Neuronal stem cell (in vitro differentiated cells): Measurements from ENCODE around the gene AEBP2.

ENCODE experiments used
- DNase-seq: peaks from one replicate; pipeline ENCODE4 v3.0.0-alpha.2; 2013; ENCODE audit warnings: low spot score
- H2AFZ ChIP-seq: one replicate; pipeline ENCODE4 v1.6.1; 2013; ENCODE audit warnings: mild to moderate bottlenecking, low read length, inconsistent platforms
- H2AK5ac ChIP-seq: 2 replicates; pipeline ENCODE4 v1.6.1; 2013; ENCODE audit warnings: low read depth, mild to moderate bottlenecking, inconsistent platforms, low read length, moderate library complexity, mixed read lengths
- H2BK120ac ChIP-seq: 2 replicates; pipeline ENCODE4 v1.6.1; 2013; ENCODE audit warnings: low read depth, mild to moderate bottlenecking, inconsistent platforms, low read length, moderate library complexity, mixed read lengths
- H2BK12ac ChIP-seq: one replicate; pipeline ENCODE4 v1.6.1; 2013; ENCODE audit warnings: low read length, inconsistent platforms
- H2BK15ac ChIP-seq: 2 replicates; pipeline ENCODE4 v1.6.1; 2013; ENCODE audit warnings: mild to moderate bottlenecking, low read length, inconsistent platforms, mixed read lengths
- H2BK5ac ChIP-seq: one replicate; pipeline ENCODE4 v1.6.1; 2013; ENCODE audit warnings: inconsistent platforms, mild to moderate bottlenecking, low read length, moderate library complexity
- H3K14ac ChIP-seq: one replicate; pipeline ENCODE4 v1.6.1; 2013; ENCODE audit warnings: low read length, inconsistent platforms
- H3K18ac ChIP-seq: 2 replicates; pipeline ENCODE4 v1.6.1; 2013; ENCODE audit warnings: low read length, inconsistent platforms
- H3K23ac ChIP-seq: 2 replicates; pipeline ENCODE4 v1.6.1; 2013; ENCODE audit warnings: low read depth, mild to moderate bottlenecking, mixed read lengths, low read length, inconsistent platforms; ENCODE audit not compliant: poor library complexity
- H3K27ac ChIP-seq: replicated peaks from 3 replicates; pipeline ENCODE4 v1.5.1; 2013; ENCODE audit warnings: low read length, inconsistent platforms
- H3K27me3 ChIP-seq, 3 experiments: 2 replicates each; pipeline ENCODE4 v1.6.1; 2013; ENCODE audit warnings: low read length in 3 of 3, mild to moderate bottlenecking in 2 of 3, inconsistent platforms in 1 of 3, low read depth in 1 of 3, mixed read lengths in 1 of 3, moderate library complexity in 1 of 3; ENCODE audit not compliant: control insufficient read depth in 3 of 3, insufficient read depth in 3 of 3
- H3K36me3 ChIP-seq, 2 donors: replicated peaks in 1 of 2; 2 replicates each; pipeline ENCODE4 v1.6.1; 2013; ENCODE audit warnings: low read length in 2 of 2; ENCODE audit not compliant: control insufficient read depth in 2 of 2, insufficient read depth in 2 of 2
- H3K4ac ChIP-seq: 2 replicates; pipeline ENCODE4 v1.6.1; 2013; ENCODE audit warnings: inconsistent platforms, mild to moderate bottlenecking, low read length, moderate library complexity
- H3K4me1 ChIP-seq, 2 donors: 1 replicate in 1 of 2; 2 replicates in 1 of 2; pipeline ENCODE4 v1.6.1; 2013; ENCODE audit warnings: low read length in 2 of 2, low read depth in 1 of 2; ENCODE audit not compliant: control insufficient read depth in 2 of 2, insufficient read depth in 1 of 2
- H3K4me2 ChIP-seq: one replicate; pipeline ENCODE4 v1.6.1; 2013; ENCODE audit warnings: mild to moderate bottlenecking, low read length, inconsistent platforms; ENCODE audit not compliant: insufficient read depth, poor library complexity, severe bottlenecking
- H3K4me3 ChIP-seq, 2 donors: 2 replicates each; pipeline ENCODE4 v1.5.1; 2013; ENCODE audit warnings: low read length in 2 of 2, mild to moderate bottlenecking in 2 of 2, inconsistent platforms in 1 of 2, moderate library complexity in 1 of 2
- H3K79me1 ChIP-seq: one replicate; pipeline ENCODE4 v1.6.1; 2013; ENCODE audit warnings: low read depth, mild to moderate bottlenecking, inconsistent platforms, low read length, moderate library complexity
- H3K9ac ChIP-seq: one replicate; pipeline ENCODE4 v1.6.1; 2013; ENCODE audit warnings: mild to moderate bottlenecking, low read depth, low read length, inconsistent platforms; ENCODE audit not compliant: poor library complexity
- H3K9me3 ChIP-seq, 2 donors: replicated peaks in 1 of 2; 2 replicates each; pipeline versions ENCODE3 to v1.6.1; 2013; ENCODE audit warnings: low read length in 2 of 2, mild to moderate bottlenecking in 2 of 2, inconsistent platforms in 1 of 2, low read depth in 1 of 2, mixed read lengths in 1 of 2, moderate library complexity in 1 of 2; ENCODE audit not compliant: control insufficient read depth in 2 of 2, insufficient read depth in 1 of 2
- H4K8ac ChIP-seq: one replicate; pipeline ENCODE4 v1.6.1; 2013; ENCODE audit warnings: low read depth, mild to moderate bottlenecking, inconsistent platforms, low read length, moderate library complexity
- H4K91ac ChIP-seq: one replicate; pipeline ENCODE4 v1.6.1; 2013; ENCODE audit warnings: low read length, low read depth, mild to moderate bottlenecking, inconsistent platforms; ENCODE audit not compliant: poor library complexity
- whole genome bisulfite sequencing, 2 donors: extraction: QIAGEN DNeasy Blood & Tissue Kit; methylation state at CpG; one replicate each; pipeline ENCODE4 v1.1.7; 2013; ENCODE audit warnings: missing lambda C conversion rate in 2 of 2, mixed read lengths in 1 of 2; ENCODE audit not compliant: insufficient read length in 2 of 2, insufficient replicate concordance in 1 of 2; ENCODE audit errors: extremely low coverage in 2 of 2; 5-methylcytosine and 5-hydroxymethylcytosine counted together

The AEBP2 gene

DNA sequence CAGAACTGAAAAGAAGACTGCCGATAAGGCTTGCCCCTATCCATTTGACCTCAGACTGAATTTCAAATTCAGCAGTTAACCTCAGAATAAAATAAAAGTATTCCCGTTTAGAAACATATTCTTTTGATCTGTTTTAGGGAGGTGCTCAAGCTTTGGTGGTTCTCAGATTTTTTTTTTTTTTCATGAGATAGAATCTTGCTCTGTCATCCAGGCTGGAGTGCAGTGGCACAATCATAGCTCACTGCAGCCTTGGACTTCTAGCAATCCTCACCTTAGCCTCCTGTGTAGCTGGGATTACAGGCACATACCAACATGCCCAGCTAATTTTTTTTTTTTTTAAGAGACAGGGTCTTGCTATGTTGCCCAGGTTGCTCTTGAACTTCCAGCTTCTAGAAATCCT is 15.5 kb downstream of the AEBP2 start:
- Histone ChIP-seq H4K91ac (no peak overlapping the region), H2BK5ac (no peak overlapping the region), H3K14ac (no peak overlapping the region), H2BK15ac (no peak overlapping the region), H3K9ac (no peak overlapping the region), H2BK120ac (no peak overlapping the region), H3K36me3 (peaks cover 3 to 28% of the 10 kb centered on the region in 2 donors), H4K8ac (no peak overlapping the region), H3K23ac (no peak overlapping the region), H2AK5ac (no peak overlapping the region), H3K4me2 (no peak overlapping the region), H3K27me3 (no peaks in the 10 kb centered on the region), H3K4ac (no peak overlapping the region), H2BK12ac (no peak overlapping the region), H2AFZ (no peak overlapping the region), H3K18ac (no peak overlapping the region), H3K4me3 (no peak overlapping the region), H3K9me3 (peaks cover 0 to 4% of the 10 kb centered on the region in 2 donors), H3K27ac (no peak overlapping the region), H3K4me1 (no peaks in the 10 kb centered on the region), H3K79me1 (peaks cover 6% of the 10 kb centered on the region)
- no CpG with 5 or more reads among the region's 2 CpGs for WGBS, 2 donors
- DNase-seq = no peak

DNA sequence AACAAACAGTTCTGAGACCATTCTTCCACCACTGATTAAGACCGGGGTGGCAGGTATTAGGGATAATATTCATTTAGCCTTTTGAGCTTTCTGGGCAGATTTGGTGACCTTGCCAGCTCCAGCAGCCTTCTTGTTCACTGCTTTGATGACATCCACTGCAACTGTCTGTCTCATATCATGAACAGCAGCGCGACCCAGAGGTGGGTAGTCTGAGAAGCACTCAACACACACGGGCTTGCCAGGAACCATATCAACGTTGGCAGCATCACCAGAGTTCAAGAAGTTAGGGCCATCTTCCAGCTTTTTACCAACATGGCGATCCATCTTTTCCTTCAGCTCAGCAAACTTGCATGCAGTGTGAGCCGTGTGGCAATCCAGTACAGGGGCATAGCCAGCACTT is 16.9 kb downstream of the AEBP2 start:
- Histone ChIP-seq H3K27ac (no peak overlapping the region), H3K4me1 (no peaks in the 10 kb centered on the region), H3K27me3 (no peaks in the 10 kb centered on the region), H4K8ac (no peak overlapping the region), H3K4me3 (no peak overlapping the region), H3K14ac (no peak overlapping the region), H2AFZ (no peak overlapping the region), H3K18ac (no peak overlapping the region), H2BK15ac (no peak overlapping the region), H3K79me1 (peaks cover 6% of the 10 kb centered on the region), H2BK120ac (no peak overlapping the region), H2BK5ac (no peak overlapping the region), H3K4me2 (no peak overlapping the region), H3K9ac (no peak overlapping the region), H3K36me3 (peaks cover 3 to 28% of the 10 kb centered on the region in 2 donors), H4K91ac (no peak overlapping the region), H3K4ac (peak overlapping the region; percentile 0), H3K9me3 (peaks cover 0 to 4% of the 10 kb centered on the region in 2 donors), H2AK5ac (no peak overlapping the region), H2BK12ac (no peak overlapping the region), H3K23ac (no peak overlapping the region)
- DNase-seq = no peak
- no CpG with 5 or more reads among the region's 7 CpGs for WGBS, 2 donors

DNA sequence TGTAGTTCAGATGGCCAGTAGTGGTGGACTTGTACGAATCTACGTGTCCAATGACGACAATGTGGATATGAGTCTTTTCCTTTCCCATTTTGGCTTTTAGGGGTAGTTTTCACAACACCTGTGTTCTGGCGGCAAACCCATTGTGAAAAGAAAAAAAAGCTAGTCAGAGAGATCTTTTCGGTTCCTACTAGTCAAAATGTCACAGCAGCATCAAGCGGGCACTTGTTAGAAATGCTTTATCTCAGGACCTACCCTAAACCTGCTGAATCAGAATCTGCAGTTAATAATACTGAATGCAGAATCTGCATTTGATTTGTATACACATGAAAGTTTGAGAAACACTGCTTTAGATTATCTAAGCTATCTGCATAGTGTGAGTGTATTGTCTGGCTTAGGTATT is 18.3 kb downstream of the AEBP2 start:
- no peak overlapping the region for H3K9ac ChIP-seq
- no peak overlapping the region for H2BK15ac ChIP-seq
- H3K36me3 ChIP-seq = peaks cover 5 to 35% of the 10 kb centered on the region in 2 donors
- H2BK5ac ChIP-seq = no peak overlapping the region
- H3K4me3 ChIP-seq = no peak overlapping the region
- no peaks in the 10 kb centered on the region for H3K27me3 ChIP-seq
- H3K27ac ChIP-seq = no peak overlapping the region
- no peak overlapping the region for H3K4ac ChIP-seq
- no peak overlapping the region for H3K4me2 ChIP-seq
- H3K23ac ChIP-seq = no peak overlapping the region
- H3K79me1 ChIP-seq = peaks cover 6% of the 10 kb centered on the region
- H3K18ac ChIP-seq = no peak overlapping the region
- no CpG with 5 or more reads among the region's 6 CpGs for WGBS, 2 donors
- H2AK5ac ChIP-seq = no peak overlapping the region
- no peak overlapping the region for H4K8ac ChIP-seq
- no peak for DNase-seq
- H3K9me3 ChIP-seq = peaks cover 0 to 4% of the 10 kb centered on the region in 2 donors
- no peak overlapping the region for H2AFZ ChIP-seq
- H3K14ac ChIP-seq = no peak overlapping the region
- H2BK120ac ChIP-seq = no peak overlapping the region
- no peaks in the 10 kb centered on the region for H3K4me1 ChIP-seq
- no peak overlapping the region for H4K91ac ChIP-seq
- H2BK12ac ChIP-seq = no peak overlapping the region

DNA sequence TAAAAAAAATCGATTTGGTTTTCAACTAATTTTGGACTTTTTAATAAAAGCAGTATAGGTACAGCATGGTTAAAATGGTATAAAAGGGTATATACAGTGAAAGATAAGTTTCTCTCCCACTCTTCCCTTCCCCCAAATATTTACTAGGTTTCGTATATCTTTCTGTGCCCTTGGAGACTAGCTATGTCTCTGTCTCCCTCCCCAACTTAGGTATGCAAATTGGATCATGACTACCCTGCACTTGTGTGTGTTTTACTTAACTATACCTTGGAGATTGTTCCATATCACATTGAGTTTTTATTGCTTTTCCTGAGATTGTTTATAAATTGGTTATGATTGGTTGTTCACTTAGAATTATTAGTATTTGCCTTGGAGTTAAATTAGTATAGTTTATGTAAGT is 19.4 kb downstream of the AEBP2 start:
- peaks cover 6% of the 10 kb centered on the region for H3K79me1 ChIP-seq
- H4K91ac ChIP-seq = no peak overlapping the region
- peaks cover 0 to 3% of the 10 kb centered on the region in 2 donors for H3K9me3 ChIP-seq
- H3K36me3 ChIP-seq = peaks cover 5 to 44% of the 10 kb centered on the region in 2 donors
- no peaks in the 10 kb centered on the region for H3K4me1 ChIP-seq
- H3K4ac ChIP-seq = no peak overlapping the region
- no peak overlapping the region for H3K14ac ChIP-seq
- H2AK5ac ChIP-seq = no peak overlapping the region
- no peak overlapping the region for H3K27ac ChIP-seq
- H2BK15ac ChIP-seq = no peak overlapping the region
- H4K8ac ChIP-seq = no peak overlapping the region
- H2BK12ac ChIP-seq = no peak overlapping the region
- WGBS, 2 donors = no CpG with 5 or more reads among the region's 2 CpGs
- no peak overlapping the region for H3K18ac ChIP-seq
- H2BK120ac ChIP-seq = no peak overlapping the region
- no peak overlapping the region for H2BK5ac ChIP-seq
- no peak overlapping the region for H3K9ac ChIP-seq
- H3K4me2 ChIP-seq = no peak overlapping the region
- H3K27me3 ChIP-seq = no peaks in the 10 kb centered on the region
- no peak overlapping the region for H3K23ac ChIP-seq
- no peak for DNase-seq
- no peak overlapping the region for H3K4me3 ChIP-seq
- H2AFZ ChIP-seq = no peak overlapping the region
